ENCODE measurements around the gene C11orf24.
A peak's percentile ranks its signal among the peaks of the same experiment; 100 is the strongest.

Gene C11orf24

DNA sequence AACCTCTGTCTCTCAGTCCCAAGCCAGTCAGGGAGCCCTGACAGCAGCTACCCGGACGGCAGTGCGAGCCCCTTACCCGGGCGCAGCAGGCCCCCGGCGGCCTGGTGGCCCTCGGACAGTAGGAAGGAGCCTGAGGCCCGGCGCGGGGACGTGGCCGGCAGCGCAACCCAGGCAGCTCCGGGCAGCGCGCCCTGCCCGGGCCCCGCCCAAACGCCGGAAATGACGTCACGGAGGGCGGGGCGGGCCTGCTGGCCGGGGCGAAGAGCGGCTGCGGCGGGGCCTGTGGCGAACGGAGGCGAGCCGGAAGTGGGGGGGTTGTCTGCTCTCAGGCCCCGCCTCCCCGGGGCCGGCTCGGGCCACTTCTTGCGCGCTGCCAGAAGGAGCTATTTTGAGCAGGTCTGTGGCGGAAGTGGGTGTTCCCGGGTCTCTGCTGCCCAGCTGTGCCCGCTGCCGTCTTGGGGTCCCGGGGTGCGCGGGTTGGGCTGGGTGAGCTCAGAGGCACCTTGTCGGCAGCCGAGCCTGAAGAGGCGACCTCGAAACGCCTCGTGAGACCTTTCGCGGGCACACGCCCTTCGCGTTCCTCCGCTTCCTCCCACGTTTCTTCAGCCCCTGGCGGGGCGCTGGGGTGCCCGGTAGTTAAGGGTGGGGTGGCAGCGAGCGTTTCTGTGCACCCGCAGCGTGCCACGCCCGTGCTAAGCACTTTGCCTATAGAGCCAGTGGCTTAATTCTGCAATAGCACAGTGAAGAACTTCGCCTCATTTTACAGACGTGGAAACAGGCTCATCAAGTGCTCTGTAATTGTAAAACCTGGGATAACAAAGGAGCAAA, at the start of gene C11orf24:
Gene C11orf24 (minus strand): TSS at position 193 of the 828 bp plus-strand sequence. CDS start 8,206 bp downstream, outside the sequence.
- TF ChIP-seq, protein P1, sequence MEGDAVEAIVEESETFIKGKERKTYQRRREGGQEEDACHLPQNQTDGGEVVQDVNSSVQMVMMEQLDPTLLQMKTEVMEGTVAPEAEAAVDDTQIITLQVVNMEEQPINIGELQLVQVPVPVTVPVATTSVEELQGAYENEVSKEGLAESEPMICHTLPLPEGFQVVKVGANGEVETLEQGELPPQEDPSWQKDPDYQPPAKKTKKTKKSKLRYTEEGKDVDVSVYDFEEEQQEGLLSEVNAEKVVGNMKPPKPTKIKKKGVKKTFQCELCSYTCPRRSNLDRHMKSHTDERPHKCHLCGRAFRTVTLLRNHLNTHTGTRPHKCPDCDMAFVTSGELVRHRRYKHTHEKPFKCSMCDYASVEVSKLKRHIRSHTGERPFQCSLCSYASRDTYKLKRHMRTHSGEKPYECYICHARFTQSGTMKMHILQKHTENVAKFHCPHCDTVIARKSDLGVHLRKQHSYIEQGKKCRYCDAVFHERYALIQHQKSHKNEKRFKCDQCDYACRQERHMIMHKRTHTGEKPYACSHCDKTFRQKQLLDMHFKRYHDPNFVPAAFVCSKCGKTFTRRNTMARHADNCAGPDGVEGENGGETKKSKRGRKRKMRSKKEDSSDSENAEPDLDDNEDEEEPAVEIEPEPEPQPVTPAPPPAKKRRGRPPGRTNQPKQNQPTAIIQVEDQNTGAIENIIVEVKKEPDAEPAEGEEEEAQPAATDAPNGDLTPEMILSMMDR (IDR thresholded peaks at IDR 0.05): no peak
- TF ChIP-seq ZFX (IDR thresholded peaks at IDR 0.05; ENCODE audit: borderline replicate concordance): no peak
- peak within 1 kb of the TSS; percentile 73 for H3K27ac ChIP-seq

DNA sequence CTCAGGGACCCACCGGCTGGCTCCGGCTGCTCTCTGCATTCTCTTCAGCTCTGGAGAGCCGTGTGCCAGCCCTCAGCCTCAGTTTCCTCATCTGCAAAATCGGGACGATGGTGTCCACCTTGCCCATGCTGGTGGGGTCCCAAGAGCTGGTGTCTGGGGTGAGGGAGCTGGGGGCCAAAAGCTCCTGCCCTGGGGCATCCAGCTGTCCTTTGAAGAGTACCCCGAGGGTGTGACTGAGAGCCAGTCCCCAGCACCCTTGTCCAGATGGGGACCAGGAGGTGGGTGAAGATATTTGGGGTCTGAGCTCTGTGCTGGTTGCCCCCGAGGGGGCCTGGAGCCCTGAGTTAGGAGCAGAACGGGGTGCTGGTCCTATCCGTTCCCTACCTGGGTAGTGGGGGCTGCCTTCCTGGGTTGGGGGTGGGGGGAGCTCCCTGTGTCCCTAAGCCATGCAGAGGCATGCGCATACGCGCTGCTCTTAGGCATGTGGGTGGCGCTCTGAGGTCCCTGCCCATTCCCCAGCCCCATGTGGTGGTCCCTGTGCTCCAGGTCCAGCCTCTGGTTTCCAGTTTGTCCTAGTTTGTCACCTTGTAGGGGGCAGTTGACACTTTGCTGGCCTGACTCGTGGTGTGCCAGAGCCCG, 45.5 kb upstream of the C11orf24 start:
- no peak overlapping the region for H3K27ac ChIP-seq
- no peak for TF ChIP-seq ZFX (IDR thresholded peaks at IDR 0.05; ENCODE audit: borderline replicate concordance)
- TF ChIP-seq, protein P1 (IDR thresholded peaks at IDR 0.05): no peak

DNA sequence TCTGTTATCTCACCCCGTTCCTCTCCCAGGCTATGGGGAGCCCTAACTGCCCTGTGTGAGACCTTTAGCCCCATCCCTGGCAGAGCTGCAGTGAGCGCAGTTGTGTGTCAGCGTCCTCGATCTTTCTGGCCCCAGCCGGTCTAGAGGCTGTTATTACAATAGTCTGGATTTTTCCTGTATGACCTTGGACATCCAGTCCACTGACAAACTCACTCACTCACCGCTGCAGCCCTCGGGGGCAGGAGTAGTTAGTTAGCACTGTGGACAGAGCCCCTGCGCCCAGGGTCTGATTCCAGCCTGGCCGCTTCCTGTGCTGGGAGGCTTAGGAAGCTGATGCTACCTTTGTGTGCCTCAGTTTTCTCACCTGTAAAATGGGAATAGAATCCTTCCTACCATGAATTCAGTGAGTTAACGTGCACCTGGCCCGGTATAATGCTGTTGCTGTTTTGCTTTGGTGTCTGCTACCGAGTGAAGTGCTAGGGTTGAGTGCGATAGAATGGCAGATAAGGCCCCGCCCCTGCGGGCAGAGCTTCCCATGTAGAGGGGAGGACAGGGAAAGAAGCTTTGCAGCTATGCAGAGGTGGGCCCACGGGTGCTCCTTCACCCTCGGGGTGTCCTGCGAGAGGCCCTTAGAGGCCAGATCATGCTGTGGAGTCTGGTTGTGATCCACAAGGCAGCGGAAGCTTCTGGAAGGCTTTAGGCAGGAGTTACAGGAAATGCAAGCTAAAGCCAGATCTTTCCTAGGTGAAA, 43.6 kb upstream of the C11orf24 start:
- H3K27ac ChIP-seq: no peak overlapping the region
- TF ChIP-seq, protein P1 (IDR thresholded peaks at IDR 0.05): no peak
- TF ChIP-seq ZFX (IDR thresholded peaks at IDR 0.05; ENCODE audit: borderline replicate concordance): no peak

DNA sequence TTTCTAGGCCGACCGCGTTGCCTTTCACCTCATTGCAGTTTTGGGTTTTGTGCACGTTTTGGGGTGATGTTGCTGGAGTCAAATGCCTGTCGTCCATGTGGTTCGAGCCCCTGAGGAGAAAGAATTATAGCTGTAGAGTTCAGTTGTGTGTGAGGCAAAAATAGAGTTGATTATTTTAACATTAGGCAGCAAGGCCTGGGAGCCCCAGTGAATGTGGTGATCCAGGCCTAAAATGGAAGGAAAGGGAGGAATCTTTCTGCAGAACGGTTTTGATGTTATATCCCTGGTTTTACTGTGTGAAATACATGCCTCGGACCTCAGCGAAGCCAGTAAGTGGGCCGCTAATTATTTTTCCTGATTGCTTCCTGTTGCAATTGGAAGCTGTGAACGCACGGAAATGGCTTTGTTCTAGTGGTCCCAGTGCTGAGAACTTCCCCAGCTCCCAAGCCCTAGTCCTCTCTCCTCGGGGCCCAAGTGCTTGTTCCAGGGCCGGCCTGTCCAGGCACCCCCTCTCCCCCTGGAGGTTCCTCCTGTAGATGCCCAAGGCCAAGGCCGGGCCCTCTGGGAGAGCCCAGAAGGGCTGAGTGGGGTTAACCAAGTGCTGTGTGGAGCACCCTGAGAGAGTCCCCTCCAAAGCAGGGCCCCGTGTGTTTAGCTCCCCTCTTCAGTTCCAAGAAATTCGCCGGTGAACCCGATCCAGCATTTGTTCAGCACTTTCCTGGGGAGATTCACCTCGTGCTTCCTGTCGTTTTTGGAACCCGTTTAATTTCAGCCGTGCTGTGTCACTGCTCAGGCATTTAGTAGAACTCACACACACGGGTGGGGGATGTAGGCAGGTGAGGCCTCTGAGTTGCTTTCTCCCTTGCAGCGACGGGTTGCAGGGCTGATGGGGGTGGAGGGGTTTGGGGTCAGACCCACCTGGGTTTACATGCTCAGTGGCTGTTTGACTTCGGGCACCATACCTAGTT, 42.7 kb upstream of the C11orf24 start:
- no peak overlapping the region for H3K27ac ChIP-seq
- no peak for TF ChIP-seq ZFX (IDR thresholded peaks at IDR 0.05; ENCODE audit: borderline replicate concordance)
- TF ChIP-seq, protein P1 (IDR thresholded peaks at IDR 0.05): no peak

DNA sequence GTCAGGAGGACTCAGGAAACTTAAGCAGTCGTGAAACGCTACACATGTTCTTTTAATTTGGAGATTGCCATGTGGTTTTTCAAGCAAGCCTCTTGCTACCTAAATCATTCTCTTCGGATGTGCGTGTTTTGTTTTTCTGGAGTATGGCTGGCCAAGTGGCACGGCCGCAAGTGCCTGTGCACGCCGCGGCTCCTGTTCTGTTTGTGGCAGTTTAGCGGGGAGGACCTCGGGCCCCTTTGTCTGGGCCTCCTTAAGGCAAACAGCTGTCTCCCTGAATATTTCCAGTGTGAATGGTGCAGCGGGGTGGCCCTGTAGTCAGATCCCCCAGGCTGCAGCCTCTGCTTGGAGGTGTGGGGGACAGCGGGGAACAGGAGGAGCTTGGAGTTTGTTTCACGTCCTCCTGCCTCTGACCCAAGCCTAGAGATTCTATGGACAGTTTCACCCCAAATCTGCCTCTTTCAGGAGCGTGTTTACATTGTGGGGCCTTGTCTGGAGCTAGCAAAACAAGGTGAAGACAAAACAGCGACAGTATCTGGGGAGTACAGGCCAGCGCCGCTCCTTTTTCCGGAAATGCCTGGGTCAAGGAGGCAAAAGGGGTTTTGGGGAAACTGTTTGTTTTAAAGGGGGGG, 41.9 kb upstream of the C11orf24 start:
- H3K27ac ChIP-seq: peak overlapping the region; percentile 60
- TF ChIP-seq, protein P1 (IDR thresholded peaks at IDR 0.05): no peak
- no peak for TF ChIP-seq ZFX (IDR thresholded peaks at IDR 0.05; ENCODE audit: borderline replicate concordance)
